ENCODE measurements around the gene ERMN. TPM values are rescaled to one million over a fixed set of nuclear protein-coding genes. Genes with fewer than 3 reads are reported as not detected.

ERMN gene
- total RNA-seq, 1 donor: 1.4 TPM

DNA sequence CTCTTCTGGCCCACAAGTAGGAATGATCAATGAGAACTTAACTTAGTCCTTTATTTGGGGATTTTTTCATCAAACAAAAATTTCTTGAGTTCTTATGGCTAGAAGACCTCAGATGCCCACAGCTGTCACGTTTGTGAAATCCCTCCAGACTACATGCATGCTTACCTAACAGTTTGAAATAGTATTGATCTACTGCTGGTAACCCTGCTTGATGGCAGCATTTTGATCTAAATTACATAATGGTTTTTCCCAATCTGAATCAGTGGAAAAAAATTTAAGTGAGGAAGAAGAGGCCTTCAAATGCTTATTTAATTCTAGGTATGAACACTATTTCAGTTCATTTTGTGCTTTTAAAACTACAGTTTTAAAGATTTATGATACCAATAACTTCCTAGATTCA lies 13.9 kb downstream of the ERMN start:
- Histone ChIP-seq H3K27ac (ENCODE audit: low read depth, low read length) (peak overlapping the region; percentile 18), H2AFZ (ENCODE audit: low read length) (no peak overlapping the region), H3K36me3 (ENCODE audit: insufficient read depth, low read length) (peaks cover 24% of the 10 kb centered on the region), H3K9me3 (ENCODE audit: low read depth, low read length) (no peaks in the 10 kb centered on the region), H4K20me1 (ENCODE audit: insufficient read depth, low read length) (no peaks in the 10 kb centered on the region), H3K4me1 (ENCODE audit: insufficient read depth, low read length) (peaks cover 28% of the 10 kb centered on the region), H3K4me2 (ENCODE audit: insufficient read depth, low read length) (no peak overlapping the region), H3K4me3 (ENCODE audit: insufficient read depth, low read length) (no peak overlapping the region), H3K27me3 (ENCODE audit: insufficient read depth, low read length) (no peaks in the 10 kb centered on the region), H3K79me2 (ENCODE audit: insufficient read depth, low read length) (no peaks in the 10 kb centered on the region)
- TF ChIP-seq, protein P1, sequence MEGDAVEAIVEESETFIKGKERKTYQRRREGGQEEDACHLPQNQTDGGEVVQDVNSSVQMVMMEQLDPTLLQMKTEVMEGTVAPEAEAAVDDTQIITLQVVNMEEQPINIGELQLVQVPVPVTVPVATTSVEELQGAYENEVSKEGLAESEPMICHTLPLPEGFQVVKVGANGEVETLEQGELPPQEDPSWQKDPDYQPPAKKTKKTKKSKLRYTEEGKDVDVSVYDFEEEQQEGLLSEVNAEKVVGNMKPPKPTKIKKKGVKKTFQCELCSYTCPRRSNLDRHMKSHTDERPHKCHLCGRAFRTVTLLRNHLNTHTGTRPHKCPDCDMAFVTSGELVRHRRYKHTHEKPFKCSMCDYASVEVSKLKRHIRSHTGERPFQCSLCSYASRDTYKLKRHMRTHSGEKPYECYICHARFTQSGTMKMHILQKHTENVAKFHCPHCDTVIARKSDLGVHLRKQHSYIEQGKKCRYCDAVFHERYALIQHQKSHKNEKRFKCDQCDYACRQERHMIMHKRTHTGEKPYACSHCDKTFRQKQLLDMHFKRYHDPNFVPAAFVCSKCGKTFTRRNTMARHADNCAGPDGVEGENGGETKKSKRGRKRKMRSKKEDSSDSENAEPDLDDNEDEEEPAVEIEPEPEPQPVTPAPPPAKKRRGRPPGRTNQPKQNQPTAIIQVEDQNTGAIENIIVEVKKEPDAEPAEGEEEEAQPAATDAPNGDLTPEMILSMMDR (IDR thresholded peaks at IDR 0.05; ENCODE audit: extremely low read depth, low read depth, low read length): no peak
- no peak for DNase-seq (ENCODE audit: insufficient read length, low spot score, missing footprints)

DNA sequence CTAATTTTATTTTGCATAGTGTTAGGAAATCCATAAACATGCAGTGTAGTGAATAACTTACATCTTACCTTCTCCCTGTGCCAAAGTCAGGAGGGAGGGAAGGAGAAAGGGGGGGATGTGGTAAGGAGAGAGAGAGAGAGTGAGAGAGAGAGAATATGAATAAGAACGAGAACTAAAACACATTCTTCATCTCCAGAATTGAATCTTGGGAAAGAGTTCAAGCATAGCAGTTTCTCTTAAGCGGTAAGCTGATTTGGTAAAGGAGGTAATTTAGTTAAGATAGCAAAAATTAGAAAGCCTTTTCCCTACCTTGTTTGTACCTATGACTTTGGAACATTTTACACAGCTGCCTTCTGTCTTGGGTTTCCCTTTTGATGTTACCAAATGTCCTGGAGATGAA lies 15.7 kb downstream of the ERMN start:
- Histone ChIP-seq H2AFZ (ENCODE audit: low read length) (no peak overlapping the region), H3K4me3 (ENCODE audit: insufficient read depth, low read length) (no peak overlapping the region), H3K4me2 (ENCODE audit: insufficient read depth, low read length) (no peak overlapping the region), H3K27me3 (ENCODE audit: insufficient read depth, low read length) (no peaks in the 10 kb centered on the region), H4K20me1 (ENCODE audit: insufficient read depth, low read length) (no peaks in the 10 kb centered on the region), H3K79me2 (ENCODE audit: insufficient read depth, low read length) (no peaks in the 10 kb centered on the region), H3K4me1 (ENCODE audit: insufficient read depth, low read length) (peaks cover 46% of the 10 kb centered on the region), H3K36me3 (ENCODE audit: insufficient read depth, low read length) (peaks cover 30% of the 10 kb centered on the region), H3K9me3 (ENCODE audit: low read depth, low read length) (no peaks in the 10 kb centered on the region), H3K27ac (ENCODE audit: low read depth, low read length) (no peak overlapping the region)
- TF ChIP-seq, protein P1 (IDR thresholded peaks at IDR 0.05; ENCODE audit: extremely low read depth, low read depth, low read length): no peak
- DNase-seq (ENCODE audit: insufficient read length, low spot score, missing footprints): no peak

DNA sequence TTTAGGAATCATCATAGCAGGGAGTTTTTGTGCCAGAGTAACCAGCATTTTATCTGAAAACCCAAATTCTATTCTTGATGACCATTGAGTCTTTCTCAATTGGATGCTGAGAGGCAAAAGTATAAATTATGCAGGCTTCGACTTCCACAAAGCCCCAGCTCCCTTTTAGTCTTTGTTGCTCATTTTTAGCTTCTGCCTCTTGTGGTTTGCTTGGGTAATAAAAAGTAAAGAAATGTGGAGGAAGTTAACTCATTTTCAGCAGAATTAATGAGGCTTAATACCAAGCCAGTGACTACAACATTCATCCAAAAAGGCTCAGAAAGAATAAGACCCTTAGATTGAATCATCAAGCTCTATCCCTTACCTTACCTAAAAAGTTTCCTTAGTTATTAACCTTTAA lies 18.6 kb downstream of the ERMN start:
- no peaks in the 10 kb centered on the region for H3K79me2 ChIP-seq (ENCODE audit: insufficient read depth, low read length)
- no peaks in the 10 kb centered on the region for H4K20me1 ChIP-seq (ENCODE audit: insufficient read depth, low read length)
- H3K27me3 ChIP-seq (ENCODE audit: insufficient read depth, low read length): no peaks in the 10 kb centered on the region
- H3K4me1 ChIP-seq (ENCODE audit: insufficient read depth, low read length): peaks cover 43% of the 10 kb centered on the region
- no peak overlapping the region for H2AFZ ChIP-seq (ENCODE audit: low read length)
- DNase-seq (ENCODE audit: insufficient read length, low spot score, missing footprints): no peak
- peaks cover 30% of the 10 kb centered on the region for H3K36me3 ChIP-seq (ENCODE audit: insufficient read depth, low read length)
- H3K4me3 ChIP-seq (ENCODE audit: insufficient read depth, low read length): no peak overlapping the region
- TF ChIP-seq, protein P1 (IDR thresholded peaks at IDR 0.05; ENCODE audit: extremely low read depth, low read depth, low read length): peak; percentile 36
- H3K4me2 ChIP-seq (ENCODE audit: insufficient read depth, low read length): no peak overlapping the region
- no peaks in the 10 kb centered on the region for H3K9me3 ChIP-seq (ENCODE audit: low read depth, low read length)
- H3K27ac ChIP-seq (ENCODE audit: low read depth, low read length): no peak overlapping the region

DNA sequence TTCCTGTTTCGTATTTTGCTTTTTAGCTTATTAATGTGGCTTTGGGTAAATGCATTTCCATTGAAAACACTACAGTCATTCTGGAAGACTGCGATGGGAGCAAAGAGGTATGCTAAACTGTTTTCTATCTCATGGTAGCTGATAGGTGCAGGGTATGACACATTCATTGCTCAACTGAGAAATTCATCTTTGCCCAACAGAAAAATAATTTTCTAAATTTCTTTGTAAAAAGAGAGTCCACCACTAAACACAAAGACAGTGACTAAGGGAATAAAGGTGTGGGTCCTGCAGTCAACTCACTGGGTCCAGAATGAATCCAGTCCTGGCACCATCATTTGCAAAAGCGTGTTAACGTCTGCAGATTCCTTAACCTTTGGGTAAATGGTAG lies 19.9 kb downstream of the ERMN start:
- no peaks in the 10 kb centered on the region for H3K27me3 ChIP-seq (ENCODE audit: insufficient read depth, low read length)
- peak overlapping the region; percentile 15 for H3K4me2 ChIP-seq (ENCODE audit: insufficient read depth, low read length)
- no peak overlapping the region for H3K4me3 ChIP-seq (ENCODE audit: insufficient read depth, low read length)
- H3K36me3 ChIP-seq (ENCODE audit: insufficient read depth, low read length): peaks cover 30% of the 10 kb centered on the region
- TF ChIP-seq, protein P1 (IDR thresholded peaks at IDR 0.05; ENCODE audit: extremely low read depth, low read depth, low read length): no peak
- no peaks in the 10 kb centered on the region for H3K9me3 ChIP-seq (ENCODE audit: low read depth, low read length)
- no peak overlapping the region for H2AFZ ChIP-seq (ENCODE audit: low read length)
- no peaks in the 10 kb centered on the region for H4K20me1 ChIP-seq (ENCODE audit: insufficient read depth, low read length)
- no peaks in the 10 kb centered on the region for H3K79me2 ChIP-seq (ENCODE audit: insufficient read depth, low read length)
- peak overlapping the region; percentile 62 for H3K27ac ChIP-seq (ENCODE audit: low read depth, low read length)
- DNase-seq (ENCODE audit: insufficient read length, low spot score, missing footprints): no peak
- peaks cover 32% of the 10 kb centered on the region for H3K4me1 ChIP-seq (ENCODE audit: insufficient read depth, low read length)
